SIG-M5 (cell line): ENCODE measurements around the gene RNF186.
"Not testable (repeated sequence)": the region's sequence is repeated elsewhere in the genome, so short reads cannot be mapped to it uniquely, and the experiment has no call there.

Experiments used
- DNase-seq: peaks from one replicate; lab custom pipeline; 2025; lab: John Stamatoyannopoulos, UW

RNF186 gene, protein sequence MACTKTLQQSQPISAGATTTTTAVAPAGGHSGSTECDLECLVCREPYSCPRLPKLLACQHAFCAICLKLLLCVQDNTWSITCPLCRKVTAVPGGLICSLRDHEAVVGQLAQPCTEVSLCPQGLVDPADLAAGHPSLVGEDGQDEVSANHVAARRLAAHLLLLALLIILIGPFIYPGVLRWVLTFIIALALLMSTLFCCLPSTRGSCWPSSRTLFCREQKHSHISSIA

DNA sequence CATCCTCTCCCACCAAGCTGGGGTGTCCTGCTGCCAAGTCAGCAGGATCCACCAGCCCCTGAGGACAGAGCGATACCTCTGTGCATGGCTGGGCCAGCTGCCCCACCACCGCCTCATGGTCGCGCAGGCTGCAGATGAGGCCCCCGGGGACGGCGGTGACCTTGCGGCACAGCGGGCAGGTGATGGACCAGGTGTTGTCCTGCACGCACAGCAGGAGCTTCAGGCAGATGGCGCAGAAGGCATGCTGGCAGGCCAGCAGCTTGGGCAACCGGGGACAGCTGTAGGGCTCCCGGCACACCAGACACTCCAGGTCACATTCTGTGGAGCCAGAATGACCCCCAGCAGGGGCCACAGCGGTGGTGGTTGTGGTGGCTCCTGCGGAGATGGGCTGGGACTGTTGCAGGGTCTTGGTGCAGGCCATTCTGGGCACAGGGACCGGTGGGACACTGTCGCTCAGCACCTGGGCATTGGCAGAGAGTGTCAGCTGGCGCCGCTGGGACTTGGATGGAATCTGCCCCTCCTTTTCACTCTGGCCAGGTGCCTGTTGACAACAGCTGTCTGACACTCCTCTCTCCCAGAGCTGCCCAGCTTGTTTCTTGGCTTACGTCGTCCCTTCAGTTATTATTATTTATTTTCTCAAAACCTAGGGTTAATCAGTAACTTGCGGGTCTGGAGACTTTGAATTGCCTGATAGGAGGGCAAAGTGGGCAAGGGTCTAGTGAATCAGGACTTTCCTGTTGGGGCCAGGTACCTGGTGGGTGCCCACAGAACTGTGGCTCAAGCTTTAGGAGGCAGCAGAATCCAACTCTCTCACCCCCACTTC lies at the start of gene RNF186:
RNF186 (minus strand) TSS at position 603 of the 823 bp plus-strand sequence; CDS start at position 421, 182 bp downstream.
- DNase-seq: no peak

DNA sequence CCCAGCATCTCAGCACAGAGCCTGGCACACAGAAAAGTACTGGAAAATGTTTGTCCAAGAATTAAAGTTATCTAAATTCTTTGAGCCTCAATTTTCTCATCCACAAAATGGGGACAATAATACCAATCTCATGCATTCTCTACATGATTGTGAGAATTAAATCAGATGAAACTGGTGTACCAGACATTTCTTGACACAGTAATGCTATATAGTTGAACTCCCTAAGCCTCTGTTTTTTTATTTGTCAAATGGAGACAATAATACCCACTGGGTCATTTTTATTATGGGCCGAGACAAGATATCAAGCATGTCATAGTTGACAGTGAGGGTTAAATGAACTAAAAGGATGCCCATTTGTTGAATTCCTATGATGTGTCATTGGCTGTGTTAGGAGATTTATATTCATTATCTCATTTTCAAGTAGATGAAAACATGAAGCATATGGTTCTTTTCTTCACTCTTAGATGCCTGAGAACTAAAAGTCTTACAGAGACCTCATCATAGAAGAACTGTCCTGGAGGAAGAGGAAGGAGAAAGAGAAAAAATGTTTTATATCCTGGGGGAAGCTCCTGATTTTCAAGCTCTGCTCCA lies 49.6 kb upstream of the RNF186 start:
- no peak for DNase-seq

DNA sequence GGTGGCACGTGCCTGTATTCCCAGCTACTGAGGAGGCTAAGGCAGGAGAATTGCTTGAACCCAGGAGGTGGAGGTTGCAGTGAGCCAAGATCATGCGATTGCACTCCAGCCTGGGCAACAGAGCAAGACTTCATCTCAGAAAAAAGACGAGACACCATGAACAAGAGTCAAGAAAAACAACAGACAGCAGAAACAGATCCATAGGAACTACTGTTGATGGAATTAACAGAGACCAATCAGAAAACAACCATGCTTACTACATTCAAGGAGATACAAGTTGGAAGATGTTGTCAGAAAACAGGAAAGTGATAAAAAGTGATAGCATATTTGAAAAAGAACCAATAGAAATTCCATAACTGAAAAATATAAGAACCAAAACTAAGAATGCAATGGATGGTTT lies 47.9 kb upstream of the RNF186 start:
- DNase-seq: no peak

DNA sequence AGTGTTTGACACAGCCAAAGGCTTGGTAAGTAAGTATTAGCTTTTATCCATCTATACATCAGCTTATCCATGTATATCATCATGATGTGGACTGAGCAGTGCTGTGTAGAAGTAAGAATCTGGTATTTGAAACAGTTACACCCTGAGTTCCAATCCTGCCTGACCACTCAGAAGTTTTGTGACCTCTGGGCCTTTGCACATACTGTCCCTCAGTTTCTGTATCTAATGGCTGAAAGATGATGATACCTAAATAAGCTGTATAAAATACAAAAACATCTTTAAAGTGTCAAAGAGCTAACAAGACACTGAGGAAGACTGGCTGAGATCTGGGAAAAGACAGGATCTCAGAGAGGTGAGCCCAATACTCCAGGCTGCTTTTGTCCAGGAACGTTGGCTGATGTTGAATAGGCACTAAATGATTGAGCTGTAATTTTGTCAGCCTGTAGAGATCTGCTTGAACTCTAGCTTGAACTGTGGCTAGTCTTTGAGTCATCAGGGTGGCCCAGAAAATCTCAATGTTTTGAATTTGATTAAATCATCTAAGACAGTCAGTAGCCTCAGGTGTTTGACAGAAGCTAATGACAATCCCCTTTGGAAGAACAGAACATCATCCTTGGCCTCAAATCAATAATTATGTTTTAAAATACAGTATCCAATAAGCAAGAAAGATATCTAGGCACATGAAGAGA lies 46.9 kb upstream of the RNF186 start:
- DNase-seq: no peak

DNA sequence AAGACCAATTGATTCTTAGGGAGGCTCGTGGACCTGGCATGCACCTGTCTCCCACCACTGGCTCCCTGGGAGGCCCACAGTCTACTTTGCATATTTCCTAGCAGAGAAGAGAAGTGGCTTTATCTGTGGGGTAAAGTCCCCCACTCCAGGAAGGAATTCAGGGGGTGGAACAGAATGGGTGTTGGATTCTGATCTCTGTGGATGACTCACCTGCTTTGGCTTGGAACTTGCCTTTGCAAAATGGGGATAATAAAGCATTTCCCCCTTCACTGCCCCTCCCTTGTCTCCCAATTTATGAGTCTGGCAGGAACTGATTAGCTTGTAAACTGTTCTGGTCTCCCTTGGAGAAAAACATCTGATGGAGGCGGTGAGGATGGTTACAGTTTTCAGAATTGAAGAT lies 46.0 kb upstream of the RNF186 start:
- no peak for DNase-seq

DNA sequence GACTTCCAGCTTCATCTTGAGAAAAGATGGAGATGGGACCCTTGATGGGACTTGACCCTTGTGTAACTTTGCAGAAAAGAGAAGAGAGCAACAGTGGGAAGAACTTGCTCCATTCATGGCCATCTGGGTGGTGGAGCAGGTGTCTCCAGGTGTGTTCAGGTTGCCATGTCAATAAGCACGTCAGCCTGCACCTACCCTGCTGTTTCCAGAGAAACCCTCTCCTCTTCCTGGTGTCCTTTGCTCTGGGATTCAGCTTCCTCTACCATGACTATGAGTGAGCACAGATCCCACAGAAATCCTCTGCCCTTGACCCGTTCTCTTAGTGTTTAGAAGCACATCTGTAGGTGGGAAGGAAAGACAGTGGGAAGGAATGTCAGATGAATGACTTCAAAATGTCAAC lies 45.3 kb upstream of the RNF186 start:
- DNase-seq: no peak

DNA sequence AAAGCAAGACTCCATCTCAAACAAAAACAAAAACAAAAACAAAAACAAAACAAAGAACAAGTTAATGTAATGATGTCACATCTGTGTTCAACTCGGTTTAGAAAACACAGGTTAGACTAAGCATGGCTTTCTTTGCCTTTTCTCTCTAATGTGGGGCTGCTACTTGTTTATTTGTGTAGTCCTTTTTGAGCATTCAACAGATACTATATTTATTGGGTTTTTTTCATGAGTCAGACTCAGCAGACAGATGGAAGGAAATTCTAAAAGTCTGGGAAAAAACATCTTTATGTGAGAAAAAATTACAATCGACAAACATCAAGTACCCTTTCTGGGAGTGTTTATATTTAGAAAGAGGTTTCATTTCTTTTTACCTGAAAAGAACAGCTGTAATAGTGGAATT lies 44.8 kb upstream of the RNF186 start:
- no peak for DNase-seq

DNA sequence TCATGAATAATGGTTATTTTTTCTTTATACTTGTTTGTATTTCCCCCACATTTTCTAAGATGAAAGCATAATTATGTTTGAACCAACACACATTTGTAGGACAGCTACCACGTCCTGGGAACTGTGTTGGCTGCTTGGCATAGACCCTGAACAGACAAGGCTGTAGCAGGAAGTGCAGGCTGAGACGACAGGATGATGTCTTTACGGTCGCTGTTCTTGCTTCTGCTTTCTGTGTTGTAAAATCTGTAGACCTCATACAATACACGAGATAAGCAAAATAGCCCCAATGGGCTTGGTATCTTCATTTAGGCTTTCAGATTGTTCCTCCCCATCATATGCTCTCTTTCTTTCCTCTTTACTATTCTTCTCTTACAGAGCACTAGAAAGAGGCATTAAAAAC lies 43.8 kb upstream of the RNF186 start:
- DNase-seq: no peak

DNA sequence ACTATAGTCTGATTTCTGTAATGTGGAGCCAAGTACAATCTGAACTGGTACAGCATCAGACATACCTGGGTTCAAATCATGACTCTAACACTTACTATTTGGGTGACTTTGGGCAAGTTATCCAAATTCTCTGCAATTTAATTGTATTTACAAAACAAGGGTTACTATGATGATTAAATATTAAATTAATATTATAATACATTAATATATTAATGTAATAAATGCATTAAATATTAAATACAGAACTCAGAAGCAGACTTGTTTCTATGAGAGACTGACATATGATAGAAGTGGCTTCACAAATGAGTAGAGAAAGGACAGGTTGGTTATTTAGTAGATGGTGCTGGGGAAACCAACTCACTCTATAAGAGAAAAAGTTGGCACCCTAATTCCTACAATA lies 39.8 kb upstream of the RNF186 start:
- no peak for DNase-seq

DNA sequence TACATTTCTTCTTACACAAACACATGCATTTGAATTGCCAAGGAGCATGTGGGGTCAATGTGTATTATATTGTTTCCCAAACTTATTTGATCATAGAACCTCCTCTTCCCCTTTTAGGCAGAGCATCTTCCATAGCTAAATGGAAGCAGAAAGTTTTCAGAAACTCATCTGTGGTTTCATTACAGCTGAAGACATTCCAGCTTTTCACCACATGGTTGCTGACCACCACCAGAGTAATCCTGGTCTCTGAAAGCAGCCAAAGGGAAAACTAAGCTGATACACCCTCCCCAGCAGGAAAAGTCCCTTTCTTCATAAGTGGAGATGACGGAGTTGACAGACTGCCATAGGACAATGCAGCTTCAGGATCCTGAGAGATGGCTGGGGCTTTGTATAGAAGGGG lies 37.0 kb upstream of the RNF186 start:
- no peak for DNase-seq

DNA sequence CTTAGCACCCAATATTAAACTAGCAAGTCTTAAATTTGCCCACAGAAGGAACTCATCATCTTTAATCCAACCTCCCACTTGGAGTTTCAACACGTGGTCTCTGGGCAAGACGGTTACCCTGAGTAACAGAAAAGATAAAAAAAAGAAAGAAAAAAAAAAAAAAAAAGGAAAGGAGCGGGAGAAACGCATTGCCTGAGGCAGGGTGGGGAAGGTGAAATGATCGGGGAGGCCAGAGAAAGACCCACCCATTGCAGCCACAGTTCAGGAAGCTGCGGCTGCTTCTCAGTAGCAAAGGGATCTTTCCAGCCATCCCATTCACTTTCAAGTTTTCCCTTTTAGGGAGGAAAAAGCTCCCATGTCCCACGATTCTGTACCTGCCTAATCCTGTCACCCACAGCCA lies 35.1 kb upstream of the RNF186 start:
- no peak for DNase-seq

DNA sequence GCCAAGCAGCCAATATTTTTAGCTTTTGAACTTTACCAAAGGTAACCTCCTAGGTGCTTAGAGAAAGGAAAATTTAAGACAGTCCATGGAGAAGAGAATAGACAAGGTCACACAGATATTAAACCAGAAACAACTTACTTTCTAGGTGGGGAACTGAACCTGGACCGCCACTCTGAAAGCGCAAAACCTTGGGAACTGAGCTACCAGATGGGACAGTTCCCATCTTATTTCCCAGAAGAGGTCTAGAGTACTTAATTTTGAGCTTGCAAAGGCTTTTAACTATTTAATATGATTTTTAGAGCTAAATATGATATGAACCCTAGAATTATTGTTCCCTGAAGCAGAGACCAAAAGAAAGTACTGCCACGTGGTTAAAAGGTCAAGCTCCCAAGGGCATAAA lies 34.2 kb upstream of the RNF186 start:
- DNase-seq: not testable (repeated sequence)

DNA sequence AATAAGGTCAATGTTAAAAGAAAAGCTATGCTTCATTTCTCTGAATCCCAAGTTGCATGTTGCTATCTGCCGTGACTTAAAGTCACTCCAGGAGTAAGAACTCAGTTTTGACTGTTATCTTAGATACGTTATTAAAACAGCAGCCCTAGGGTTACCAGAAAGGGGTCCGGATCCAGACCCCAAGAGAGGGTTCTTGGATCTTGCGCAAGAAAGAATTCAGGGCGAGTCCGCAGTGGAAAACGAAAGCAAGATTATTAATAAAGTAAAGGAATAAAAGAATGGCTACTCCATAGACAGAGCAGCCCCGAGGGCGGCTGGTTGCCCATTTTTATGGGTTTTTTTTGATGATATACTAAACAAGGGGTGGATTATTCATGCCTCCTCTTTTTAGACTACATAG lies 32.3 kb upstream of the RNF186 start:
- DNase-seq: not testable (repeated sequence)

DNA sequence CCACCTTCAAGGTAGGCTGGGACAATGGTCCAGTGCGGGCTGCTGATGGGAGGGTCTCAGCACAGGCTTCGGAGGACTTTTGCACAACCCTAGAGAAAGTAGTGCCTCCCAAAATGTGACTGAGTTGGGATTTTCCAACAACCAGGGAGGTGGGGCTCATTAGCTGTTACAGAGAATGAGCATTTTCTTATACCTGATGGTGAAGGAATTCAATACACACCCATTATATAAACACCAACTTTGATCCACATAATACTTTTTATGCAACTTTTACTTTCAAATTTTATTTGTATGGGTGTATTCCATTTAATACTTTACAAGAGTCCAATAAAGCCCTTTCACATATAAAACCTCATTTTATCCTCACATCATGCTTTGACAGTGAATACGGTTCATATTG lies 31.3 kb upstream of the RNF186 start:
- DNase-seq: no peak

DNA sequence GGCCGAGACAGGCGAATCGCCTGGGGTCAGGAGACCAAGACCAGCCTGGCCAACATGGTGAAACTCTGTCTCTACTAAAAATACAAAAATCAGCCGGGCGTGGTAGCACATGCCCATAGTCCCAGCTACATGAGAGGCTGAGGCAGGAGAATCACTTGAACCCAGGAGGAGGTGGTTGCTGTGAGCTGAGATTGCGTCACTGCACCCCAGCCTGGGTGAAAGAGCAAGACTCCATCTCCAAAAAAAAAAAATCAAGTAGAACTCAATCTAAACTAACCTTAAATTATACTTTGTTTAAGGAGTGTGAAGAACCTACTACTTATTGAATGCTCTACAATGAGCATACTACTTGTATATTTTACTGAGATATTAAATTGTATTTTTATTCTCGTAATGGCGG lies 30.5 kb upstream of the RNF186 start:
- DNase-seq: no peak

DNA sequence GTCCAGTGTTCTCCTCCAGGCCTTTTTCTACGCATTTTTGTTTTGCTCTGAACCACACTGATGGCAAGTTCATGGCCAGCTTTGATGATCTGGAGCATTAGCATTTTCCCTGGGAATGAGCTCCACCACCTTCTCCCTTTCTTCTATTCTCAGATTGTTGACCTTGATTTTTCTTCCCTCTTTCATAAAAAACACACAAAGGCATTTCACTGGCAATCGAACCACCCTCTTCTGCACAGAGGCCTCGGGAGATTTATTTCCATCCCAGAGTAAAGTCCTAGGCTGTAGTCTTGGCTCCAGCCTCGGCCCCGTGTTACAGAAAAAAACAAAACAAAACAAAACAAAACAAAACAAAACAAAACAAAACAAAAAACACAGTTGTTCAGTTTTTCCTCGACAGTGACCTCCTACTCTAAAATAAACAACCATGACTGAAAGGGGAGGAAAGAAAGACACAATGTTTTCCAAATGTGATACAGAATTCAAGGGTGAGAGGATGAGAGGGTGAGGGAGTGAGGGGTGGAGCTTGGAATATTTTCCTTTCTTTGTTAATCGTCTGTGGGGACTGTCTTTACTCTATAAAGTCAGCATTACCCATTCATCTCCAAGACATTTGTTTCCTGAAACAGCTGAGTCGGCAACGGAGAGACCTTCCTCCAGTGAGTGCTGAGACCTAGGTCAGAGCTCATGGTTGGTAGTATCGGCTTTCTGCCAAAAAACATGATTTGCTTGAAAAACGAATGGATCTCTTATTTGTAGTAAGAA lies 29.8 kb upstream of the RNF186 start:
- no peak for DNase-seq

DNA sequence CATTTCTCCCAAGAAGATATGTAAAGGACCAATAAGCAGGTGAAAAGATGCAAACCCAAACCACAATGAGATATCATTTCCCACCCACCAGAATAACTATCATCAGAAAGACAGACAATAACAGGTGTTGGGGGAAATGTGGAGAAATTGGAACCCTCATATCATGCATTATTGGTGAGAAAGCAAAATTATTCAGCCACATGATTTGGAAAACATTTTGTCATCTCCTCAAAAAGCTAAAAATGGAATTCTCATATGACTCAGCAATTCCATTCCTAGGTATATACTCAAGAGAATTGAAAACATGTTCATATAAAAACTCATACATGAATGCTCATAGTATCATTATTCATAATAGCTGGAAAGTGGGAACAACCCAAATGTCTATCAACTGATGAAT lies 25.1 kb upstream of the RNF186 start:
- no peak for DNase-seq

DNA sequence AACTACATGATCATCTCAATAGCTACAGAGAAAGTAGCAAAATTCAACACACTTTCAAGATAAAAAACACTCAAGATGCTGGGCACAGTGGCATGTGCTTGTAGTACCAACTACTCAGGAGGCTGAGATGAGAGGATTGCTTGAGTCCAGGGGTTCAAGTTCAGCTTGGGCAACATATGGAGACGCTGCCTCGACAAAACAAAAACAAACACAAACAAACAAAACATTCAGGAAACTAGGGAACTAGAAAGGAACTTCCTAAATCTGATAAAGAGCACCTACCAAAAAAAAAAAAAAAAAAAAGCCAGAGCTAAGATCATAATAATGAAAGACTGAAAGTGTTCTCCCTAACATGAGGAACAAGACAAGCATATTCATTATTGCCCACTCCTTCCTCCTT lies 22.8 kb upstream of the RNF186 start:
- DNase-seq: no peak

DNA sequence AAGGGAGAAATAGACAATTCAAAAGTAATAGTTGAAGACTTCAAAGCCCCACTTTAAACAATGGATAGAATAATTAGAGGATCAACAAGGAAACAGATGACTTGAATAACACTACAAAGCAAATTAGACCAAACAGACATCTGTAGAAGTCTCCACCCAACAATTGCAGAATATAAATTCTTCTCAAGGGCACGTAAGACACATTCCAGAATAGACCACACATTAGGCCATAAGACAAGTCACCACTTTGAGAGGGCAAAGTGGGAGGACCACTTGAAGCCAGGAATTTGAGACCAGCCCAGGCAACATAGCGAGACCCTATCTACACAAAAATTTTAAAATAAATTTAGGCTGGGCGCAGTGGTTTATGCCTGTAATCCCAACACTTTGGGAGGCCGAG lies 20.5 kb upstream of the RNF186 start:
- DNase-seq: no peak

DNA sequence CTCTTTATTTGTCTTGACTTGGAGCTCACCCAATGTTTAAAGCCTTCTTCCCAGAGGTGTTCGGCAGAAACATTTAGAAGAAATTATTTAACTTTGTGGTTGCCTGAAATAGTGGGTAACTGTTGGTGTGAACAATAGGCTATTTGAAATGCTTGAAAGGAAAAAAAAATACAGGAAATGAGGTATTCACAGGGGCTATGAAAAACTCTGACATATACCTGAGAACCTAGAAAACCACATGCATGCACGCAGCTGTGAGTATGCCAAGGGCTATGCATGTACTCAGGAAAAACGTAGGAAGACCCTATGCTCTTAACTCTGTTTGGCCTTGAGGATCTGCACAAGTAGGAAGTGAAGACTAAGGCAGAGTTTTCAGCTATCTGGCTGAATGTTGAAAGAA lies 16.4 kb upstream of the RNF186 start:
- no peak for DNase-seq

DNA sequence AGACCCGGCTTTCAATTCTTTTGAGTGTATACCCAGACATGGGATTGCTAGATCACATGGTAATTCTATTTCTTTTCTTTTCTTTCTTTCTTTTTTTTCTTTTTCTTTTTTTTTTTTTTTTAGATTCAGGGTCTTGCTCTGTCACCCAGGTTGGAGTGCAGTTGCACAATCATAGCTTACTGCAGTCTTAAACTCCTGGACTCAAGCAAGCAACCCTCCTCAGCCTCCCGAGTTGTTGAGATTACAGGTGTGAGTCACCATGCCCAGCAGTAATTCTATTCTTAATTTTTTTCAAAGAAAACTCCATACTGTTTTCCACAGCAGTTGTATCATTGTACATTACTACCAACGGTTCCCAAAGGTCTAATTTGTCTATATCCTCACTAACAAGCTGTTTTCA lies 13.5 kb upstream of the RNF186 start:
- no peak for DNase-seq

DNA sequence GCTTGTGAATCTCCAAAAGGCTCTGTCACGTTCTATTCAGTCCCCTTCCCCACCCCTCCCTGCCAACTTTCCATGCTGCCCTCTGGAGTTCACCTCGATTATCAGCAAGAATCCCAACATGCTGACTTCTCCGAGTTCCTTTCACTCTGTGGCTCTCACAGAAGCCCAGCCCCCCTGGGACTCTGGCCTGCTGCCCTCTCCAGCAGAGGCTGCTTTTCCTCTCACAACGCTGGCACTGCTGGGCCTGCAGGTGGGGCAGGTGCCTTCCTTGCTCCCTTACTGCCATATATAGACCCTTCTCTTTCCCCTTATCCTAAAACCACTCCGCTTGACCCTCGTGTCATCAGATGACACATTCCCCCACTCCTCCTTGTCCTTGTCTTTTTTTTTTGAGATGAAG lies 10.2 kb upstream of the RNF186 start:
- no peak for DNase-seq
